Ramos (cell line): ENCODE data around the gene ZPBP.
"Not testable (repeated sequence)": the region's sequence is repeated elsewhere in the genome, so short reads cannot be mapped to it uniquely, and the experiment has no call there.

Experiments
- in situ Hi-C: fragments of 300-500 bp; cut with MboI; formaldehyde crosslinking; loops from one replicate; pipeline ENCODE4 v1.14.3; 2022; ENCODE audit warnings: low sequenced_read_pairs; ENCODE audit not compliant: unreplicated experiment

Gene ZPBP

DNA sequence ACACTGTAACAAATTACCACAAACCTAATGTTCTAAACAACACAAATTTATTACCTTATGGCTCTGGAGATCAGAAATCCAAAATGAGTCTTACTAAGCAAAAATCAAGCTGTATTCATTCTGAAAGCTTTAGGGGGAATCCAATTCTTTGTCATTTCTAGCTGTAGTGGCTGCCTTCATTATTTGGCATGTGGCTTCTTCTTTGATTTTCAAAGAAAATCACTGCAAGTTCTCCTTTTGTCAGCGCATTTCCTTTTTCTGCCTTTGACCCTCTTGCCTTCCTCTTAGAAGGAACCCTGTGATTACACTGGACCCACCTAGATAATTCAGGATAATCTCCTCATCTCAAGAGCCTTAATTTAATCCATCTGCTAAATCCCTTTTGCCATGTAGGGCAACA is 36.9 kb downstream of the ZPBP start:
- in situ Hi-C loops: no loop called here

DNA sequence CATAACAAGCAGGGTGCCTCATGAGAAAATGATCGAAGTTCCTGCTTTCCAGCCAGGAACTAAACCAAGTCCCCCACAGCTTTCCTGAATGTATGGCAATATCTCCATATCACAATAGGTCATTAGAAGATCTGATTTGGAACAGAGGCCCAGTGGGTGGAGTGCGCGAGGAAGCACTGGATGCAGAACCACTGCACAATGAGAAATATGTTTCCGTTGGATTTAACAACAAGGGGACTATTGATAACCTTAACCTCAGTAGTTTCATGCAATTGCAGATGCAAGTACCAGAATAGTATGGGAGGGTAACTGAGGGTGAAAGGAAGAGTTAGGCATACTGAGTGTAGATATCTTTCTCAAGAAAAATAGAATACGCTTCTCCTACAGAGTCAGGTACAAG is 45.3 kb downstream of the ZPBP start:
- in situ Hi-C loops: no loop called here

DNA sequence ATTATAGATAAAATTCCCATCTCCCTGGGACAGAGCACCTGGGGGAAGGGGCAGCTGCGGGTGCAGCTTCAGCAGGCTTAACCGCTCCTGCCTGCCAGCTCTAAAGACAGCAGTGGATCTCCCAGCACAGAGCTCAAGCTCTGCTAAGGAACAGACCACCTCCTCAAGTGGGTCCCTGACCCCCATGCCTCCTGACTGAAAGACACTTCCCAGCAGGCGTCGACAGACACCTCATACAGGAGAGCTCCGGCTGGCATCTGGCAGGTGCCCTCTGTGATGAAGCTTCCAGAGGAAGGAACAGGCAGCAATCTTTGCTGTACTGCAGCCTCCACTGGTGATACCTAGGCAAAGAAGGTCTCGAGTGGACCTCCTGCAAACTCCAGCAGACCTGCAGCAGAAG is 51.9 kb downstream of the ZPBP start:
- in situ Hi-C loops: not testable (repeated sequence)

DNA sequence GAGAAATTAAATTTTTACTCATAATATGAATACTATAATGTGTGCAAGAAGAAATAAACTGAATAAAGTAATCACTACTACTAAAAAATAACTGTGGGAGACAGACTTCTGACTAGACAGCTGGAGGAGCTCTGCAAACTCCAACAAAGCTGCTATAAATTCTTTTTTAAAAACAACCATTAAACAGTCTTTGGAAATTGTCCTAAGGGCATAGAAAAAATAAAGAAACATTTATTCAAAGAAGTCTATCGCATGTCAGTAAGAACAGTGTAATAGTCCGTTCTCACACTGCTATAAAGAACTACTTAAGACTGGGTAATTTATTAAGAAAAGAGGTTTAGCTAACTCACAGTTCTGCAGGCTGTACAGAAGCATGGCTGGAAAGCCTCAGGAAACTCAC is 56.0 kb downstream of the ZPBP start:
- in situ Hi-C loops: no loop called here

DNA sequence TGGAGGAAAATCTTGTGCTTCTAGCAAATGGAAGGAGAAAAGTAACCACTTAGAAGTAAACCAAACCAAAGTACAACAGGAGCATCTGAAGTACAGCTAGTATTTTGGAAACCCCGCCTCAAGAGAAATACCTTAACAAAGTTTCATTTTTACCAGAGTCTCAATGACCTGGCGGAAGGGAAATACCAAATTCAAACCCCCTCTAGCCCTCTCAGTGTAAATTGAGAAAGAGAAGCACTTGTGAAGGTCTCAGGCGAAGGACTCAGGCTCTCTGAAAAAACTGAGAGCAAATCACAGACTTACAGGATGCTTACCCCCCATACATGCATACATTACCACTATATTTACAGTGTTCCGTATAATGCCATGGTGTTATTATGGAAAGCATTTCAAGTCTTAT is 70.1 kb downstream of the ZPBP start:
- in situ Hi-C loops: no loop called here

DNA sequence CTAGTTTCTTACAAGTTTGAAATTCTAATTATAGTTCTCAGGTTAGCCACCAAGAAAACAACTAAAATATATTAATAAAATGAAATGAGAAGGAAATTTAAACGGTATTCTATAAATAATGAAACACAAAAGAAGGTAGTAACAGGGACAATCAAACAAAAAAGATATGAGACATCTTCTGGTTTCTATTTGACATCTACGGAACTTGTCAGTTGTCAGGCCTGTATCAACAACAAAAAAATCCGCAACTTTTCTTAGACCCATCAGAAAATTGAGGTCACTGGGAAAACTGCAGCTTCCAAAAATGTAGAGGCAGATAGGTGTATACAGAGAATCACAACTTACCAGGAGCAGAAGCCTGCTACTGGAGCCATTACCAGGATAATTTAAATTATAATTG is 70.6 kb downstream of the ZPBP start:
- in situ Hi-C loops: no loop called here

DNA sequence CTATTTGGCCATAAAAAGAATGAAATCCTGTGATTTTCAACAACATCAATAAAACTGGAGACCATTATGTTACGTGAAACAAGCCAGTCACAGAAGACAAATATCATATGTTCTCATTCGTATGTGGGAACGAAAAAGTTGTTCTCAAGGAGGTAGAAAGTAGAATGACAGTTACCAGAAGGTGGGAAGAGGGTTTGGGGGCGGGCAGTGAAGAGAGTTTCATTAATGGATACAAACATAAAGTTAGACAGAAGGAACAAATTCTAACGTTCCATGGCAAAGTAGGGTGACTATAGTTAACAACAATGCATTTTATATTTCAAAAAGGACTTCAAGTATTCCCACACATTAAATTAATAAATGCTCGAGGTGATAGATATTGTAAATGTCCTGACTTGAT is 97.4 kb downstream of the ZPBP start:
- in situ Hi-C loops: no loop called here

DNA sequence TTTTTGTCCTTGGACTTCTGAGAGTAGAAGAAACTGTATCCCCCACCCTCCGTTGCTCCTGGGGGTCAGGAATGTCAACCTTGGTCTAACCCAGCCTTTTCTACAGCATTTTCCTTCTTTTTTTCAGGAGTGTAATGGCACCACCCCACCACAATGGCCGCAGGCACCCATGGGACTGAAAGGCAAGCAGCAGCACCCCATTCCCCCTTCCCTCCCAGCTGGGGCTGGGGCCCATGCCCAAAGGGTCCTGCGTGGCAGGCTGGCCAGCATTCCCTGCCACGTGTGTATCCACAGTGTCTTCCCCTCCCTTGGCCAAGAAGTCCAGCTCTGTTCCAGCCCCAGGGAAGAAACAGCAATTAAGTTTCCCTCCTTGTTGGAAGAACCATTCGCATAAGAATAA is 106.9 kb downstream of the ZPBP start:
- in situ Hi-C loops: no loop called here

DNA sequence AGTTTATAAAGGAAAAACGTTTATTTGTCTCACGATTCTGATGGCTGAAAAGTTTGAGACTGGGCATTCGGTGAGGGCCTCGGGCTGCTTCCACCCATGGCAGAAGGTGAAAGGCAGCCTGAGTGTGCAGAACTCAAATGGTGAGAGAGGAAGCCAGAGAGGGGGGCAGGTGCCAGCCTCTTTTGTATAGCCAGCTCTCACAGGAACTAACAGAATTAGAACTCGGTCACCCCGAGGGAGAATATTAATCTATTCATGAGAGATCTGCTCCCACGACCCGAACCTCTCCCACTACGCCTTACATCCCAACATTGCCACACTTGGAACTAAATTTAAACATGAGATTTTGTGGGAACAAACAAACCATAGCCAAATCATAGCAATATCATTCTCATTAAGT is 112.6 kb downstream of the ZPBP start:
- in situ Hi-C loops: no loop called here

DNA sequence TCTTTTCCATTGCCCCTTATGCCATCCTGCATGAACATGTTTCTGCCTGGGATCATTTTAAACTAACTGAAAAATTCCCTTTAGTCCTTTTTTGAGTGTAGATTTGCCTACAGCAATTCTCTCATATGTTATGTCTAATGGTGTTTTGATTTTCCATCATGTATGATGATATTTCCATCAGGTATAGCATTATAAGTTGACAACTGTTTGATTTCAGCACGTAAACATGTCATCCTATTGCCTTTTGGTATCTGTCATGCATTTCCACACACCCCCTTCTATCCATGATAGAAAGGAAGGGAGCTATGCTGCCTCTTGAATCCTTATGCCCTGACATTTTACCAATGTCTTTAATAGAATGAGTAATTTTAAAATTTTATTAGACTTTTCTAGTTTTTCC is 116.8 kb downstream of the ZPBP start:
- in situ Hi-C loops: no loop called here

DNA sequence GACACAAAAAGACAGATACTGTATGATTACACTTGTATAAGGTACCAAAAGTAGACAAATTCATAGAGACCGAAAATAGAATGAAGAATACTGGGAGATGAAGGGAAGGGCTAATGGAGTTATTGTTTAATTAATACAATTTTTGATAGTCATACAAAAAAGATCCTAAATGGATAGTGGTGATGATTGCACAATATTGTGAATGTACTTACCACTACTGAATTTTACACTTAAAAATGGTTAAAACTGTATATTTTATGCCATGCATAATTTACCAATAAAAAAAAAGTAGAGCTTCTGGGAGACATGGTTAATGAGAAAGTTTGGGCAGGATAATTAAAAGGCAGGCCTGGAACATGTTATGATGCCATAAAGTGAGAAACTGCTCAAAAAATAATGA is 119.0 kb downstream of the ZPBP start:
- in situ Hi-C loops: no loop called here

DNA sequence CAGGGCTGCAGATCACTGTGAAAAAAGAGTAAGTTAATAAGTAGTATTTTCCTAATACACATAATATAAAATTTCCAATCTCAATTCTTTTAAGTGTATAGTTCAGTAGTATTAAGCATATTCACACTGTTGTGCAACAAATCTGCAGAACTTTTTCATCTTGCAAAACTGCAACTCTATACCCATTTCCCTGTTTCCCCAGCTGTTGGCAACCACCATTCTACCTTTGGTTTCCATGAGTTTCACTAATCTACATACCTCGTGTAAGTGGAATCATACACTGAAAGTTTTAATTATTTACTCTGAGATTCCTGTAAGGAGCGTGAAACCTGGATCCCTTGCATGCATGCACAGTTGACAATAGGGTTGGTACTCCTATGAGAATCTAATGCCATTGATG is 155.4 kb downstream of the ZPBP start:
- in situ Hi-C loops: no loop called here

DNA sequence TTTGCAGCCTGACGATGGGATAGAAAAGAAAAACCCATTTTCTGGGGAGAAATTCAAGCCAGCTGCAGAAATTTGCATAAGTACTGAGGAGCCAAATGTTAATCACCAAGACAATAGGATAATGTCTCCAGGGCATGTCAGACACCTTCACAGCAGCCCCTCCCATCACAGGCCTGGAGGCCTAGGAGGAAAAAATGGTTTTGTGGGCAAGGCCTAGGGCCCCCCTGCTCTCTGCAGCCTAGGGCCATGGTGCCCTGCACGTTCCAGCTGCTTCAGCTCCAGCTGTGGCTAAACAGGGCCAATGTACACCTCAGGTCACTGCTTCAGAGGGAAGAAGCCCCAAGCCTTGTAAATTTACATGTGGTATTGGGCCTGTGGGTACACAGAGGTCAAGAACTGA is 161.4 kb downstream of the ZPBP start:
- in situ Hi-C loops: no loop called here

DNA sequence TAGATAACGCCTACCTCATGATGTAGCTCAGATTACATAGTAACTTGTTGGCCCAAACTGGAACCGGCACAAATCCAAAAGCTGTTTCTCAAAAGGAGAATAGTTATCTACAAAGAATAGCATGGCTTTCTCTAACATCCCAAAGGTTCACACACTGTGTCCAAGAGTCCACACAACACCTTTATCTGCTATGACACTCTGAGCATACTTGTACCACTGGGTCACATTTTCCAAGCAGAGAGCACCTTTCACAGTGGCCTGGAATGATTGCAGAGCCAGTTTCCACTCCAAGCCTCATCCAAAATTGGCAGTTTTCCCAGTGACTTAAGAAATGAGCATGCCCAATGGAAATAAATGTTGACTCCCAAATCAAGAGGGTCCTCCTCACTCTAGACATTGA is 164.3 kb downstream of the ZPBP start:
- in situ Hi-C loops: no loop called here

DNA sequence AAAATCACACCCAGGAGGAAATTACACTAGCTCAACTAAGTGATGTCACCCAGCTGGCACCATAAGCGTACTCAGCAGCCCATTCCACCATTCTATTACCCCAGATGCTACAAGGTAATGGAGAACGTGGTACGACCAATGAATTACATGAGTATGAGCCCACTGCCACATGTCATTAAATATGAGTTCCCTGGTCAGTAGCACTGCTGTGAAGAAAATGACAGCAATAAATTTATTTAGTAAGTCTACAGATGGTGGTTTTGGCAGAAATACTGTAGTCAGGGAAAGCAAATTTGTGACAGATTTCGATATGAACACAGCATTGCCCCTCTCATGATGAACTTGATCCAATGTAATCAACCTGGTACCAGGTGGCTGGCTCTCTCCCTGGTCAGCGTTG is 165.4 kb downstream of the ZPBP start:
- in situ Hi-C loops: no loop called here

DNA sequence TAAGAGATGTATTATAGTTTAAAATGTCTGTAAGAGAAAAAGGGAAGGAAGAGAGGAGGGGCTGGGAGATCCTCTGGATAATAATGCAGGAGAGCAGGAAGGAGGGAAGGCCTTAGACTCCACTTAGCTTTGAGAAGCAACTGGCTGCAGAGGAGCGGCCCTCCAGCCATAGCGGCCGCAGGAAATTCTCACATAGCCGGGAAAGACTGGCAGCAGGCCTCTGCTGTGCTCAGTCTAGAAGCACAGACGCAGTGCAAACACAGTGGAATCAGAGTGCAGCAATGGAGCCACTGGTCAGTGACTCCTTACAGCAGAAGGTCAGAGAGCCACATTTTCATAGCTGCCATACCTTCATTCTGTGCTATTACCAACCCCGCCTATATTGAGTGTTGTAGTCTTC is 166.3 kb downstream of the ZPBP start:
- in situ Hi-C loops: no loop called here

DNA sequence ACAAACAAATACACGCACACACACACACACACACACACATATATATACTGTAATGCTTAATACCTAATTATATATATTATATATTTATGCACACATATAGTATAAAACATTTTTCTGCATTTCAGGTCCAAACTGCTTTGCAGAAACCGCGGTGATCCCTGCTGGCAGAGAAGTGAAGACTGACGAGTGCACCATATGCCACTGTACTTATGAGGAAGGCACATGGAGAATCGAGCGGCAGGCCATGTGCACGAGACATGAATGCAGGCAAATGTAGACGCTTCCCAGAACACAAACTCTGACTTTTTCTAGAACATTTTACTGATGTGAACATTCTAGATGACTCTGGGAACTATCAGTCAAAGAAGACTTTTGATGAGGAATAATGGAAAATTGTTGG is 181.1 kb downstream of the ZPBP start:
- in situ Hi-C loops: no loop called here

DNA sequence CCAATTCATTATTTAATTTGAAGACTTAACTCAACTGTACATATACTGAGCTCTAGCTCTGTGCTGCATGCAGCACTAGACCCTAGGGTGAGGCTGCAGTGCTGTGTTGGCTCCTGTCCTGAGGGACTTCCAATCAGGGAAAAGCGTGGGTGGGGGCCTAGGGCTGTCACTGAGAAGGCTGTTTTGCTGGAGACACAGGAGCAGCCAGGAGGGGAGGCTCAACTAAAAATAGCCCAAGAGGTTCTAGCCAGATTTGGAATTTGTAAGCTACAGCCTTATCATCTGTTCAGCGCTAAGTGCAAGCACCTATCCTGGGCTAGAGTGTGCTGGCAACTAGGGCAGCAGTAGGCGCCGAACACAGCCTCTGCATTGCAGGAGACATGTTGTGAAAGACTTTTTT is 198.5 kb downstream of the ZPBP start:
- in situ Hi-C loops: no loop called here

DNA sequence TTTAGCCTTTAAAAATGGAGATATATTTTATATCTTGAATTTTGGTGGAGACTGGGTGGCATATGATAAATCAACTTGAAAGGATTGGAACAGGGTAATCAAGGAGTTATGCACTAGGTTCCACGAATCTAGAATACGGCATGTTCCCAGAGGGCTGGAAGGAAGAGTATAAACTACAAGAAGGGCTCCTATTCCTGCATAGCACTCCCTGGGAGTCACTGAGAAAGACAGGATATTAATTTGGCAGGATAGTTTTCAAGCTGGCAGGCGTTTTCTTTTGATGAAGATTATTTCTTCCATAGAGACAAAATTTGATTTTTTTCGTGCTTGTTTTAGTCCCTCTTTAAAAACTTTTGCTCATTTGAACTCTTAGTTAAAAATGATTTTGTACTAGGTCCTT is 199.9 kb downstream of the ZPBP start:
- in situ Hi-C loops: no loop called here

DNA sequence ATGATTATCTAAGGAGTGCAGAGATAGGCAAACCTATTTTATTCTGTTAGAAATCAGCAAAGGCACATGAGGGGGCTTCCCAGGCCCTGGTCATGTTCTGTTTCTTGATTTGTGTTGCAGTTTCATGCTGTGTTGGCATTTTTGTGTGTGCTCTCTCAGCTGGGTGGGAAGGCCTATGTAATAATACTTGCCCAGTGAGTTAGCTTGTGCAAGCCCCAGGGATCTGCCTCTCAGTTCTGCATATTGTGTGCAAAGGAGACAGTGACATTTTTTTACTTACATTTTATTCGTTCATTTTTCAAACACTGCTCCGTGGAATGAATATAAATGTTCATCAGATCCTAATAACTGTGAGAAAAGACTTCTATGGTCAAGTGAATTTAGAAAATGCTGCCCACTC is 200.6 kb downstream of the ZPBP start:
- in situ Hi-C loops: no loop called here
